ENCODE data around the gene ACCSL. TPM values are rescaled to one million over a fixed set of nuclear protein-coding genes. Genes with fewer than 3 reads are reported as not detected.

The ACCSL gene
- total RNA-seq, 2 donors from 2014 or later = not detected

DNA sequence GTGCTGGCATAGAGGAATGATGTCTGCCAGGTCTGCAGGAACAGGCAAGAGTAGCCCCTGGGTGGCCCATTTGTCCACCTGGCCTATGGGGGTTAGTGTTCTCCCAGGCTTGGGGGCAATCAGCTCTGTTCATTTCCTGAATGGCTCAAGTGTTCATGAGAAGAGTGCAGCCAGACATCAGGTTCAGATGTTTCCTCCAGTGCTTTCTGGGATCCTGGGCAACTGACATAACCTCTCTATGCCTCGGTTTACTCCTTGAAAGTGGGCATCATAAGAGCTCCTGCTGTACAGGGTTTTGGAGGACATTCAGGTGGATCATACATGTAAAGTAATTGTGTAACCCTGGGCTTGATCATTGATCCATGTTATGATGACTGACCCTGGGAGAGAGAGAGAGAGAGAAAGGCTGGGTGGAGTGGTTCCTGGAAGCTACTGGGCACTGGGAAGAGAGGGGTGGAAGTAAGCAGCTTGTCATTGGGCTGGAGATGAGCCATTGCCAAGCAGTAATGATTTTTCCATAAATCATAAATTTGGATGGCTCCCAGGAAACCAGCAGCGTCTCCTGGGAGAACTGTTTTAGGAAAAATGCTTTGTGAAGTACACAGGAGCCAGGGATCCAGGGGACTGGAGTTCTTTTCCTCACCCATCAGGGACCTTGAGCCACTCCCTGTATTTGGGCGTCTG lies 30.2 kb upstream of the ACCSL start:
- H3K4me1 ChIP-seq = no peaks in the 10 kb centered on the region
- peak in 1 of 4 donors; percentile 40 for DNase-seq
- WGBS, 2 donors = 35 to 42% methylated on average over 2 to 3 of the region's 3 CpGs
- H3K4me3 ChIP-seq = no peak overlapping the region
- peak overlapping the region in 2 of 4 donors; percentile 15 to 41 for H3K27ac ChIP-seq
- no peaks in the 10 kb centered on the region for H3K27me3 ChIP-seq
- intact Hi-C loops (cut with DNase I) = no loop called here
- H3K9me3 ChIP-seq = no peaks in the 10 kb centered on the region
- no peaks in the 10 kb centered on the region for H3K36me3 ChIP-seq (replicated peaks in 1 of 2; ENCODE audit: insufficient read depth in 1 of 2, low read depth in 2 of 2)
- peak; percentile 45 for ATAC-seq
- TF ChIP-seq POLR2A (IDR thresholded peaks at IDR 0.05) = no peak
- TF ChIP-seq, protein P1, sequence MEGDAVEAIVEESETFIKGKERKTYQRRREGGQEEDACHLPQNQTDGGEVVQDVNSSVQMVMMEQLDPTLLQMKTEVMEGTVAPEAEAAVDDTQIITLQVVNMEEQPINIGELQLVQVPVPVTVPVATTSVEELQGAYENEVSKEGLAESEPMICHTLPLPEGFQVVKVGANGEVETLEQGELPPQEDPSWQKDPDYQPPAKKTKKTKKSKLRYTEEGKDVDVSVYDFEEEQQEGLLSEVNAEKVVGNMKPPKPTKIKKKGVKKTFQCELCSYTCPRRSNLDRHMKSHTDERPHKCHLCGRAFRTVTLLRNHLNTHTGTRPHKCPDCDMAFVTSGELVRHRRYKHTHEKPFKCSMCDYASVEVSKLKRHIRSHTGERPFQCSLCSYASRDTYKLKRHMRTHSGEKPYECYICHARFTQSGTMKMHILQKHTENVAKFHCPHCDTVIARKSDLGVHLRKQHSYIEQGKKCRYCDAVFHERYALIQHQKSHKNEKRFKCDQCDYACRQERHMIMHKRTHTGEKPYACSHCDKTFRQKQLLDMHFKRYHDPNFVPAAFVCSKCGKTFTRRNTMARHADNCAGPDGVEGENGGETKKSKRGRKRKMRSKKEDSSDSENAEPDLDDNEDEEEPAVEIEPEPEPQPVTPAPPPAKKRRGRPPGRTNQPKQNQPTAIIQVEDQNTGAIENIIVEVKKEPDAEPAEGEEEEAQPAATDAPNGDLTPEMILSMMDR (IDR thresholded peaks at IDR 0.05) = no peak

DNA sequence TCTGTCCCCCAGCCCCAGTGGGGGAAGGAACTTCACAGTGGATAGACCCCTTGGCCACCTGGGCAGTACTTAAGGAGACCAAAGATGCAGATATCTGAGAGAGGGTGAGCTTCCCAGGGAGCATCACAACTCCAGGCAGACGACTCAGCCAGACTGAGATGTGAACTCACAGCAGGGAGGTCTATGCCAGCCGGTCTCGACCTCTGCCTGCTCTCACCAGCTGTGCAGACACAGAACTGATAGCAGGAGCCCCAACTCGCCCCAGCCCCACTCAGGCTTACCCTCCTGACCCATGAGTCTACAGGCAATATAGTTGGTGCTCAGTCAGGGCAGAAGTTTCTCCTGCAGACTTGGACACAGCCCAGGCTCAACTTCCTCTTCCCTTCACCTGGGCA lies 29.7 kb upstream of the ACCSL start:
- ATAC-seq (no peak), DNase-seq (no peak)
- TF ChIP-seq, protein P1 (IDR thresholded peaks at IDR 0.05) = no peak
- no peak for TF ChIP-seq POLR2A (IDR thresholded peaks at IDR 0.05)
- Histone ChIP-seq H3K4me3 (no peak overlapping the region), H3K27me3 (no peaks in the 10 kb centered on the region), H3K36me3 (replicated peaks in 1 of 2; ENCODE audit: insufficient read depth in 1 of 2, low read depth in 2 of 2) (no peaks in the 10 kb centered on the region), H3K27ac (peak overlapping the region in 2 of 4 donors; percentile 15 to 41), H3K9me3 (no peaks in the 10 kb centered on the region), H3K4me1 (no peaks in the 10 kb centered on the region)
- 11 to 12% methylated on average over 4 of the region's 4 CpGs for WGBS, 2 donors
- intact Hi-C loops (cut with DNase I) = no loop called here

DNA sequence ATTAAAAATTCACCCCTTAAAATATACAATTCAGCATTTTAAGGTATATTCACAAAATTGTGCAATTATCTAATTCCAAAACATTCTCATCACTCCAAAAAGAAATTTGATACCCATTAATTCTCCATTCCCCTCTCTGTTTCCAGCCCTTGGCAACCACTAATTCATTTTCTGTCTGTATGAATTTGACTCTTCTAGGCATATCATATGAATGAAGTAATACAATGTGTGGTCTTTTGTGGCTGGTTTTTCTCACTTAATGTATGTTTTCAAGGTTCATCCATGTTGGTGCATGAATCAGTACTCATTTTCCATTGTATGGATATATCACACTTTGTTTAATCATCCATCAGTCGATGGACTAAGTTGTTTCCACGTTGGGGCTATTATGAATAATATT lies 29.0 kb upstream of the ACCSL start:
- WGBS, 2 donors = 51 to 59% methylated on average over 2 of the region's 2 CpGs
- H3K27me3 ChIP-seq = no peaks in the 10 kb centered on the region
- intact Hi-C loops (cut with DNase I) = no loop called here
- H3K4me1 ChIP-seq = no peaks in the 10 kb centered on the region
- no peaks in the 10 kb centered on the region for H3K9me3 ChIP-seq
- no peak for TF ChIP-seq POLR2A (IDR thresholded peaks at IDR 0.05)
- no peak overlapping the region for H3K4me3 ChIP-seq
- ATAC-seq (no peak), DNase-seq (no peak)
- H3K27ac ChIP-seq = no peak overlapping the region
- no peaks in the 10 kb centered on the region for H3K36me3 ChIP-seq (replicated peaks in 1 of 2; ENCODE audit: insufficient read depth in 1 of 2, low read depth in 2 of 2)

DNA sequence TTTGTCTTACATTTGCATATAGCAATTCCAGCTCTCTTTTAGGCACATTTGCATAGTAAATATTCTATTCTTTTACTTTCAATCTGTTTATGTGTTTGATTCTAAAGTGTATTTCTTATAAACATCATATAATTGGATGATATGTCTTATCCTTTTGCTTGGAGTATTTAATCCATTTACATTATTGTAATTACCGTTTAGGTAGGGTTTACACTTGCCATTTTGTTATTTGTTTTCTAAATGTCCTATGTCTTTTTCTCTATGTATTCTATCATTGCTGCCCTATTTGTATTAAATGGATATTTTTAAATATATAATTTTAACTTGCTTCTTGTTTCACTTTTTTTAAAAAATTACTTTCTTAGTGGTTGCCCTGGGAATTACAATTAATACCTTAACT lies 22.8 kb upstream of the ACCSL start:
- no peak for TF ChIP-seq POLR2A (IDR thresholded peaks at IDR 0.05)
- TF ChIP-seq, protein P1 (IDR thresholded peaks at IDR 0.05) = no peak
- DNase-seq = no peak
- Histone ChIP-seq H3K27ac (no peak overlapping the region), H3K27me3 (no peaks in the 10 kb centered on the region), H3K9me3 (no peaks in the 10 kb centered on the region), H3K4me1 (no peaks in the 10 kb centered on the region), H3K4me3 (no peak overlapping the region), H3K36me3 (replicated peaks in 1 of 2; ENCODE audit: insufficient read depth in 1 of 2, low read depth in 2 of 2) (no peaks in the 10 kb centered on the region)
- ATAC-seq = no peak
- 76 to 82% methylated on average over 1 of the region's 1 CpG for WGBS, 2 donors
- intact Hi-C loops (cut with DNase I) = no loop called here

DNA sequence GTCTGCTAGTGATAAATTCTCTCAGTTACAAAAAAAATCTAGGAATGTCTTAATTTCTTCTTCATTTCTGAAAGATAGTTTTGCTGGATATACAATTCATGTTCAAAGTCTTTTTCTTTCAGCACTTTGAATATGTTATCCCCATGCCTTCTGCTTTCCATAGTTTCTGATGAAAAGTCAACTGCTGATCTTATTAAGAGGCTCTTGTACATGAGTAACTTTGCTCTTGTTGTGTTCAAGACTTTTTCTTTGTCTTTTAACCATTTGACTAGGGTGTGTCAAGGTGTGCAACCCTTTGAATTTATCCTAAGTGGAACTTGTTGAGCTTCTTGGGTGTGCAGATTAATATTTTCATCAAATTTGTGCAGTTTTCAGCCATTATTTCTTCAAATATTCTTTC lies 22.1 kb upstream of the ACCSL start:
- no peak for TF ChIP-seq POLR2A (IDR thresholded peaks at IDR 0.05)
- TF ChIP-seq, protein P1 (IDR thresholded peaks at IDR 0.05) = no peak
- Histone ChIP-seq H3K36me3 (replicated peaks in 1 of 2; ENCODE audit: insufficient read depth in 1 of 2, low read depth in 2 of 2) (no peaks in the 10 kb centered on the region), H3K4me3 (no peak overlapping the region), H3K9me3 (no peaks in the 10 kb centered on the region), H3K27me3 (no peaks in the 10 kb centered on the region), H3K4me1 (peaks cover 4% of the 10 kb centered on the region), H3K27ac (no peak overlapping the region)
- DNase-seq (no peak), ATAC-seq (no peak)
- intact Hi-C loops (cut with DNase I) = no loop called here

Data from body of pancreas (tissue), 4 donors.